ENCODE results near the gene SLU7.

Gene SLU7

DNA sequence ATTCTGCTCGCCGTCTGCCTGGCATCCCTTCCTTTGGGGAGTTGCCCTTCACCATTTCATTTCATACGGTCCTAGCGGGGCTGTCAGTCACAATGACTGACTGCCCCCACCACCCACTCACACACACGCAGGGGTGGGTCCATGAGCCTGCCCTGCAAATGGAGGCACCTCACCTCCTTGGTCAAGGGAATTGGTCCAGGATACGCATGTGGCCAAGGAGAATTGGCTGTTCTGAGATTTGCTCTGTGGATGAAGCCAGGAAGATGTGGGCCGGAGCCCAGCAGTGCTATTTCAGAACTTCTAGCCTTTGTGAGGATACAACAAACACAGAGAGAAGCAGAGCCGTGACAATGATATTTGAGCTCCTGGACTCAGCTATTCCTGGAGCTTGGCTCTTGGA lies 65.5 kb downstream of the SLU7 start:
- no peaks in the 10 kb centered on the region for H3K27me3 ChIP-seq (ENCODE audit: insufficient read depth, low read length)
- H3K4me1 ChIP-seq (ENCODE audit: insufficient read depth, low read length) = no peaks in the 10 kb centered on the region; the same call in 1 of the 2 replicates
- WGBS = 91% methylated on average over 8 of the region's 8 CpGs
- no peak overlapping the region for H3K27ac ChIP-seq (ENCODE audit: low read depth, low read length)
- H3K36me3 ChIP-seq (ENCODE audit: insufficient read depth, low read length) = no peaks in the 10 kb centered on the region
- H3K9ac ChIP-seq (ENCODE audit: low read depth, low read length) = no peak overlapping the region
- no peaks in the 10 kb centered on the region for H3K9me3 ChIP-seq (ENCODE audit: insufficient read depth, low read depth, low read length)
- H3K4me3 ChIP-seq (ENCODE audit: low read length) = no peak overlapping the region

- no peaks in the 10 kb centered on the region for H3K27me3 ChIP-seq (ENCODE audit: insufficient read depth, low read length)
- no peaks in the 10 kb centered on the region for H3K9me3 ChIP-seq (ENCODE audit: insufficient read depth, low read depth, low read length)
- H3K4me1 ChIP-seq (ENCODE audit: insufficient read depth, low read length) = no peaks in the 10 kb centered on the region; the same call in 1 of the 2 replicates
- no peaks in the 10 kb centered on the region for H3K36me3 ChIP-seq (ENCODE audit: insufficient read depth, low read length)
- no peak overlapping the region for H3K27ac ChIP-seq (ENCODE audit: low read depth, low read length)
- H3K4me3 ChIP-seq (ENCODE audit: low read length) = no peak overlapping the region
- H3K9ac ChIP-seq (ENCODE audit: low read depth, low read length) = no peak overlapping the region
- 92% methylated on average over 4 of the region's 4 CpGs for WGBS
Measured at GRCh38 chr5:160352308-160352707, 66.6 kb downstream of the SLU7 start.
